Neuronal stem cell (in vitro differentiated cells): ENCODE results near the gene PTAFR.
A peak's percentile ranks its signal among the peaks of the same experiment; 100 is the strongest.

Experiments used
- DNase-seq: peaks from one replicate; pipeline ENCODE4 v3.0.0-alpha.2; 2013; ENCODE audit warnings: low spot score
- H2AFZ ChIP-seq: one replicate; pipeline ENCODE4 v1.6.1; 2013; ENCODE audit warnings: mild to moderate bottlenecking, low read length, inconsistent platforms
- H2AK5ac ChIP-seq: 2 replicates; pipeline ENCODE4 v1.6.1; 2013; ENCODE audit warnings: low read depth, mild to moderate bottlenecking, inconsistent platforms, low read length, moderate library complexity, mixed read lengths
- H2BK120ac ChIP-seq: 2 replicates; pipeline ENCODE4 v1.6.1; 2013; ENCODE audit warnings: low read depth, mild to moderate bottlenecking, inconsistent platforms, low read length, moderate library complexity, mixed read lengths
- H2BK12ac ChIP-seq: one replicate; pipeline ENCODE4 v1.6.1; 2013; ENCODE audit warnings: low read length, inconsistent platforms
- H2BK15ac ChIP-seq: 2 replicates; pipeline ENCODE4 v1.6.1; 2013; ENCODE audit warnings: mild to moderate bottlenecking, low read length, inconsistent platforms, mixed read lengths
- H2BK5ac ChIP-seq: one replicate; pipeline ENCODE4 v1.6.1; 2013; ENCODE audit warnings: inconsistent platforms, mild to moderate bottlenecking, low read length, moderate library complexity
- H3K14ac ChIP-seq: one replicate; pipeline ENCODE4 v1.6.1; 2013; ENCODE audit warnings: low read length, inconsistent platforms
- H3K18ac ChIP-seq: 2 replicates; pipeline ENCODE4 v1.6.1; 2013; ENCODE audit warnings: low read length, inconsistent platforms
- H3K23ac ChIP-seq: 2 replicates; pipeline ENCODE4 v1.6.1; 2013; ENCODE audit warnings: low read depth, mild to moderate bottlenecking, mixed read lengths, low read length, inconsistent platforms; ENCODE audit not compliant: poor library complexity
- H3K27ac ChIP-seq: replicated peaks from 3 replicates; pipeline ENCODE4 v1.5.1; 2013; ENCODE audit warnings: low read length, inconsistent platforms
- H3K27me3 ChIP-seq, 3 experiments: 2 replicates each; pipeline ENCODE4 v1.6.1; 2013; ENCODE audit warnings: low read length in 3 of 3, mild to moderate bottlenecking in 2 of 3, inconsistent platforms in 1 of 3, low read depth in 1 of 3, mixed read lengths in 1 of 3, moderate library complexity in 1 of 3; ENCODE audit not compliant: control insufficient read depth in 3 of 3, insufficient read depth in 3 of 3
- H3K36me3 ChIP-seq, 2 donors: replicated peaks in 1 of 2; 2 replicates each; pipeline ENCODE4 v1.6.1; 2013; ENCODE audit warnings: low read length in 2 of 2; ENCODE audit not compliant: control insufficient read depth in 2 of 2, insufficient read depth in 2 of 2
- H3K4ac ChIP-seq: 2 replicates; pipeline ENCODE4 v1.6.1; 2013; ENCODE audit warnings: inconsistent platforms, mild to moderate bottlenecking, low read length, moderate library complexity
- H3K4me1 ChIP-seq, 2 donors: 1 replicate in 1 of 2; 2 replicates in 1 of 2; pipeline ENCODE4 v1.6.1; 2013; ENCODE audit warnings: low read length in 2 of 2, low read depth in 1 of 2; ENCODE audit not compliant: control insufficient read depth in 2 of 2, insufficient read depth in 1 of 2
- H3K4me2 ChIP-seq: one replicate; pipeline ENCODE4 v1.6.1; 2013; ENCODE audit warnings: mild to moderate bottlenecking, low read length, inconsistent platforms; ENCODE audit not compliant: insufficient read depth, poor library complexity, severe bottlenecking
- H3K4me3 ChIP-seq, 2 donors: 2 replicates each; pipeline ENCODE4 v1.5.1; 2013; ENCODE audit warnings: low read length in 2 of 2, mild to moderate bottlenecking in 2 of 2, inconsistent platforms in 1 of 2, moderate library complexity in 1 of 2
- H3K79me1 ChIP-seq: one replicate; pipeline ENCODE4 v1.6.1; 2013; ENCODE audit warnings: low read depth, mild to moderate bottlenecking, inconsistent platforms, low read length, moderate library complexity
- H3K9ac ChIP-seq: one replicate; pipeline ENCODE4 v1.6.1; 2013; ENCODE audit warnings: mild to moderate bottlenecking, low read depth, low read length, inconsistent platforms; ENCODE audit not compliant: poor library complexity
- H3K9me3 ChIP-seq, 2 donors: replicated peaks in 1 of 2; 2 replicates each; pipeline versions ENCODE3 to v1.6.1; 2013; ENCODE audit warnings: low read length in 2 of 2, mild to moderate bottlenecking in 2 of 2, inconsistent platforms in 1 of 2, low read depth in 1 of 2, mixed read lengths in 1 of 2, moderate library complexity in 1 of 2; ENCODE audit not compliant: control insufficient read depth in 2 of 2, insufficient read depth in 1 of 2
- H4K8ac ChIP-seq: one replicate; pipeline ENCODE4 v1.6.1; 2013; ENCODE audit warnings: low read depth, mild to moderate bottlenecking, inconsistent platforms, low read length, moderate library complexity
- H4K91ac ChIP-seq: one replicate; pipeline ENCODE4 v1.6.1; 2013; ENCODE audit warnings: low read length, low read depth, mild to moderate bottlenecking, inconsistent platforms; ENCODE audit not compliant: poor library complexity
- WGBS, 2 donors: extraction: QIAGEN DNeasy Blood & Tissue Kit; methylation state at CpG; one replicate each; pipeline ENCODE4 v1.1.7; 2013; ENCODE audit warnings: missing lambda C conversion rate in 2 of 2, mixed read lengths in 1 of 2; ENCODE audit not compliant: insufficient read length in 2 of 2, insufficient replicate concordance in 1 of 2; ENCODE audit errors: extremely low coverage in 2 of 2; 5-methylcytosine and 5-hydroxymethylcytosine counted together

The PTAFR gene

DNA sequence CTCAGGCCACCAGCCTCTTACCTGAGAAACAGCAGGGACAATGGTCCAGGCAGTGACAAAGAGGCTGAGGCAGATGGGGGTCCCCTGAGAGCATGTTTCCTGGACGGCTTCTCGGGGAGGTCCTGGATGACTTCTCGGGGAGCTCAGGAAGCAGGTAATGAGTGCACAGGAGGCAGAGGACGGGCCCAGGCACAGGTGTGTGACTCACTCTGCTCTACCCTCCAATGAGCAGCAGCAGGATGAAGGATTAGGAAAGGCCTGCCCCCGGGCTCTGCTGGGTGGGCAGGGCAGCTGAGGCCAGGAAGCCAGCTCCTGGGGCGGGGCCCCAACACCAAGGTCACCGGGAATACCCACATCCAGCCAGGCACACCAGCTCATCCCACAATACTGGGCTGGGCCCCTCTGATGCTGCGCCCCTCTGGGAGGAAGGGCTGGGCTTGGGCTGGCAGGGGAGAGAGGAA lies 17.2 kb upstream of the PTAFR start:
- no peaks in the 10 kb centered on the region for H3K9me3 ChIP-seq
- no peak overlapping the region for H4K8ac ChIP-seq

DNA sequence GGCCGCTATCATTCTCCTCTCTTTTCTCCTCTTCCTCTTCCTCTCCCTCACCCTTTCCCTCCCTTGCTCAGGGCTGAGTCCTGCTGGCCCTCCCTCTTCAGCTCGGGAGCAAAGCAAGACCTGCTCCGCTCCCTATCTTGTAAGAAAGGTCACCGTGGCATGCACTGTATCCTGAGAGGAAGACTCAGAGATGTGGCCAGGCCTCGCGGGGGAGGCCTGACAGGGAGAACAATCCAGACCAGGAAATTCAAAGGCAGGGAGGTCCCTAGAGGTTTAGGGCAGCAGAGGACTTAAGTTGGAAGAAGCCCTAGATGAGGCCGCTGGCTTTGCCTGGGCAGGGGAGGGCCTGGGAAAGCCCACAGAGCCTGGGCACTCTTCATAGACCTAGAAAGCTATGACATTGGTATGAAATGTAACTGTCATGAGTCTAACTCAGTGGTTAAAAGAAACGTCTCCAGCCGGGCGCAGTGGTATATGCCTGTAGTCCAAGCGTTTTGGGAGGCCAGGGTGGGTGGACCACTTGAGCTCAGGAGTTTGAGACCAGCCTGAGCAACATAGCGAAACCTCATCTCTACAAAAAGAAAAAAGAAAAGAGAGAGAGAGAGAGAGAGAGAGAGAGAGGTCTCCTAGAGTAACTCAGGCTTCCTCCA lies 14.6 kb upstream of the PTAFR start:
- no CpG with 5 or more reads among the region's 12 CpGs for WGBS, 2 donors
- Histone ChIP-seq H2AK5ac (no peak overlapping the region), H3K27ac (no peak overlapping the region), H2BK12ac (no peak overlapping the region), H2BK120ac (no peak overlapping the region), H3K9me3 (no peaks in the 10 kb centered on the region), H3K4me3 (no peak overlapping the region), H2BK5ac (no peak overlapping the region), H3K36me3 (no peaks in the 10 kb centered on the region), H3K9ac (no peak overlapping the region), H3K4ac (no peak overlapping the region), H3K23ac (peak overlapping the region; percentile 67), H3K4me2 (no peak overlapping the region), H2BK15ac (no peak overlapping the region), H3K14ac (no peak overlapping the region), H3K79me1 (no peaks in the 10 kb centered on the region), H3K4me1 (peaks cover 0 to 6% of the 10 kb centered on the region in 2 donors), H4K8ac (no peak overlapping the region), H3K18ac (peak overlapping the region; percentile 58), H2AFZ (peak overlapping the region; percentile 80), H3K27me3 (no peaks in the 10 kb centered on the region), H4K91ac (no peak overlapping the region)
- DNase-seq = no peak

More for the DNA sequence above, 17.2 kb upstream of the PTAFR start:
- no peak overlapping the region for H3K14ac ChIP-seq
- peaks cover 0 to 14% of the 10 kb centered on the region in 2 donors for H3K4me1 ChIP-seq
- no peak overlapping the region for H3K4me3 ChIP-seq
- DNase-seq = no peak
- no peak overlapping the region for H2BK15ac ChIP-seq
- no peak overlapping the region for H2AFZ ChIP-seq
- H3K9ac ChIP-seq = no peak overlapping the region
- H3K23ac ChIP-seq = no peak overlapping the region
- no peak overlapping the region for H3K4ac ChIP-seq
- H3K4me2 ChIP-seq = no peak overlapping the region
- H4K91ac ChIP-seq = no peak overlapping the region
- no peak overlapping the region for H3K27ac ChIP-seq
- H2BK120ac ChIP-seq = no peak overlapping the region
- H3K18ac ChIP-seq = peak overlapping the region; percentile 84
- no peaks in the 10 kb centered on the region for H3K27me3 ChIP-seq
- no peaks in the 10 kb centered on the region for H3K79me1 ChIP-seq
- H2AK5ac ChIP-seq = no peak overlapping the region
- H2BK12ac ChIP-seq = peak overlapping the region; percentile 42
- H3K36me3 ChIP-seq = peaks cover 0 to 3% of the 10 kb centered on the region in 2 donors
- no CpG with 5 or more reads among the region's 8 CpGs for WGBS, 2 donors
- no peak overlapping the region for H2BK5ac ChIP-seq

DNA sequence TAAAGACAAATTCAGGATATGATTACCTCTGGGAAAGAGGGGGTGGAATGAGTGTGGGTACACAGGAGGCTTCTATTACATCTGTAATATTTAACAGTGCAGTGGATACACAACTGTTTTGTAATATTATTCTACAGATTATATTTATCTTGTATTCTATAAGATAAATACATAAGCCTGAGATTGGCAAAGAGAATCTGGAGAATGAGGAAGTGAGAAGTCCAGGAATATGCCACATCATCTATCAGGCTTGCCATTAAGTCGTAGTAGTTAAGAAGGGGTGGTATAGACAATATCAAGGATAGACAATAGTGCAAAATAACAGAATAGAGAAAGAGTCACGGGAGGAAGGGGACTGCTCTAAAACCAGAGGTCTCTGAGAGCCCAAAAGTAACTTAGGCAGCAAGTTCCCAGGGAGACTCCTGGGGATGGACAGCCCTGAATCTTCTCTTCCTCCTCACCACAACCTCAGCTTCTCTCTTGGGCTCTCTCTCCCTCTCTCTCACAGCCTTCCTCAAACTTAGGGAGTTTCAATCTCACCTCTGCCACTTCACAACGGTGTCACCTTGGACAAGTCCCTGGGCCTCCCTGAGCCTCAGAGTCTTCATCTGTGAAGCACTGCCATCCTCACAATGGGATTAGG lies 14.0 kb upstream of the PTAFR start:
- no peak for DNase-seq

DNA sequence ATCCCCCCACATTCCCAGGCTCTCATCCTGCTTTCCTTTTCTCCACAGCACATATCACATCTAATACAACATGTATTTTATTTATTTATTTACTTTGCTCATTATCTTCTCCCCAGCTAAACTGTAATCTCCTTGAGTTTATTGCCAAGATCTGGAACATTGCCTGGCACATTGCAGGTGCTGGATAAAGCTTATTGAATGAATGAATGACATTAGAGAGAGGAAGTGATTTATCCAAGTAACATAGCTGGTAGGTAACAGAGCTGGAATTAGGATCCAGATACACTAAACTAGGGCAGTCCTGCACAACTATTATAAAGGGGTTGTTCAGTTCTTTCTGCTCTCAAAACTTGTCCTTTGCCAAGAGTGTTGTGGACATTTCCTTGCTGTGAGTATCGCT lies 8.6 kb upstream of the PTAFR start:
- no peak overlapping the region for H3K4me2 ChIP-seq
- H3K27ac ChIP-seq = no peak overlapping the region
- no peaks in the 10 kb centered on the region for H3K9me3 ChIP-seq
- no peak overlapping the region for H3K4ac ChIP-seq
- H2AFZ ChIP-seq = no peak overlapping the region
- no peak overlapping the region for H3K9ac ChIP-seq
- no peaks in the 10 kb centered on the region for H3K36me3 ChIP-seq
- no peak overlapping the region for H2BK5ac ChIP-seq
- H3K4me1 ChIP-seq = no peaks in the 10 kb centered on the region
- WGBS, 2 donors = no CpG with 5 or more reads among the region's 1 CpG
- H2BK120ac ChIP-seq = no peak overlapping the region
- DNase-seq = no peak
- no peak overlapping the region for H4K91ac ChIP-seq
- H4K8ac ChIP-seq = no peak overlapping the region
- H3K23ac ChIP-seq = no peak overlapping the region
- H2BK12ac ChIP-seq = no peak overlapping the region
- H3K18ac ChIP-seq = no peak overlapping the region
- no peak overlapping the region for H3K4me3 ChIP-seq
- H3K27me3 ChIP-seq = no peaks in the 10 kb centered on the region
- no peaks in the 10 kb centered on the region for H3K79me1 ChIP-seq
- no peak overlapping the region for H3K14ac ChIP-seq
- no peak overlapping the region for H2AK5ac ChIP-seq
- H2BK15ac ChIP-seq = no peak overlapping the region

More for the DNA sequence above, 14.0 kb upstream of the PTAFR start:
- H3K27me3 ChIP-seq = no peaks in the 10 kb centered on the region
- H4K8ac ChIP-seq = no peak overlapping the region
- H2BK120ac ChIP-seq = no peak overlapping the region
- no peak overlapping the region for H2AK5ac ChIP-seq
- no peaks in the 10 kb centered on the region for H3K36me3 ChIP-seq
- WGBS, 2 donors = no CpG with 5 or more reads among the region's 3 CpGs
- no peak overlapping the region for H3K4me3 ChIP-seq
- H3K79me1 ChIP-seq = no peaks in the 10 kb centered on the region
- H3K18ac ChIP-seq = peak overlapping the region; percentile 58
- H3K27ac ChIP-seq = no peak overlapping the region
- no peaks in the 10 kb centered on the region for H3K9me3 ChIP-seq
- no peak overlapping the region for H3K4ac ChIP-seq
- H4K91ac ChIP-seq = no peak overlapping the region
- H3K4me1 ChIP-seq = peaks cover 0 to 3% of the 10 kb centered on the region in 2 donors
- no peak overlapping the region for H3K4me2 ChIP-seq
- no peak overlapping the region for H2BK15ac ChIP-seq
- peak overlapping the region; percentile 80 for H2AFZ ChIP-seq
- peak overlapping the region; percentile 67 for H3K23ac ChIP-seq
- no peak overlapping the region for H3K9ac ChIP-seq
- H2BK5ac ChIP-seq = no peak overlapping the region
- H2BK12ac ChIP-seq = no peak overlapping the region
- H3K14ac ChIP-seq = no peak overlapping the region
